Measurements from ENCODE around the gene GPR107.

The GPR107 gene

DNA sequence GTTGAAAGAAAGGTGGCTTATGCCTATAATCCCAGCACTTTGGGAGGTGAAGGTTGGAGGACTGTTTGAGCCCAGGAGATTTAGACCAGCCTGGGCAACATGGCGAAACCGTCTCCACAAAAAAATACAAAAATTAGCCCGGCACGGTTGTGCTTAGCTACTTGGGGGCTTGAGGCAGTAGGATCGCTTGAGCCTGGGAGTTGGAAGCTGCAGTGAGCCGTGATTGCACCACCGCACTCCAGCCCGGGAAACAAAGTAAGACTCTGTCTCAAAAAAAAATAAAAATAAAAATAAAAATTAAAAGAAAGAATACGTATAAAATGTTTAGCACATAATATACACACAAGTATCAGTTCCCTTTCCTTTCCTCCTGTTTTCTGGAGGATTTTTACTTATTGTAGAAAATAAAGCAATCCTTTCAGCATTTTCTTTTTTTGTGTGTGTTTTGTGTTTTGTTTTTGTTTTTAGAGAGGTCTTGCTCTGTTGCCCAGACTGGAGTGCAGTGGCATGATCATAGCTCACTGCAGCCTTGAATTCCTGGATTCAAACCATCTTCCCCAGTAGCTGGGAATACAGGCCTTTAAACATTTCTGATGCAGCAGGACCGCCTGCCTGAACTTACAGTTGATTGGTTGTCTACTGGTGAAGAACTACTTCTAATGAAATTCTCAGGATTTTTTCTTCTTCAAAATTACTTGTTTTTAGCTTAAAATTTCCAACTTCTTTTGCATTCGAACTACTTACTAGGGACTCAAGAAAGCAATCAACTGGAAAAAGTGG is 4.1 kb upstream of the GPR107 start:
- no peak overlapping the region for H3K27ac ChIP-seq
- TF ChIP-seq, protein P1, sequence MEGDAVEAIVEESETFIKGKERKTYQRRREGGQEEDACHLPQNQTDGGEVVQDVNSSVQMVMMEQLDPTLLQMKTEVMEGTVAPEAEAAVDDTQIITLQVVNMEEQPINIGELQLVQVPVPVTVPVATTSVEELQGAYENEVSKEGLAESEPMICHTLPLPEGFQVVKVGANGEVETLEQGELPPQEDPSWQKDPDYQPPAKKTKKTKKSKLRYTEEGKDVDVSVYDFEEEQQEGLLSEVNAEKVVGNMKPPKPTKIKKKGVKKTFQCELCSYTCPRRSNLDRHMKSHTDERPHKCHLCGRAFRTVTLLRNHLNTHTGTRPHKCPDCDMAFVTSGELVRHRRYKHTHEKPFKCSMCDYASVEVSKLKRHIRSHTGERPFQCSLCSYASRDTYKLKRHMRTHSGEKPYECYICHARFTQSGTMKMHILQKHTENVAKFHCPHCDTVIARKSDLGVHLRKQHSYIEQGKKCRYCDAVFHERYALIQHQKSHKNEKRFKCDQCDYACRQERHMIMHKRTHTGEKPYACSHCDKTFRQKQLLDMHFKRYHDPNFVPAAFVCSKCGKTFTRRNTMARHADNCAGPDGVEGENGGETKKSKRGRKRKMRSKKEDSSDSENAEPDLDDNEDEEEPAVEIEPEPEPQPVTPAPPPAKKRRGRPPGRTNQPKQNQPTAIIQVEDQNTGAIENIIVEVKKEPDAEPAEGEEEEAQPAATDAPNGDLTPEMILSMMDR (IDR thresholded peaks at IDR 0.05) = no peak
- H3K36me3 ChIP-seq = no peaks in the 10 kb centered on the region
- no peaks in the 10 kb centered on the region for H3K9me3 ChIP-seq
- H3K27me3 ChIP-seq = no peaks in the 10 kb centered on the region
- H3K4me1 ChIP-seq (ENCODE audit: control insufficient read depth in 1 of 2, insufficient read depth in 1 of 2, low read depth in 1 of 2, low read length in 1 of 2) = peaks cover 40 to 41% of the 10 kb centered on the region in 2 experiments
- H3K4me3 ChIP-seq (ENCODE audit: low read depth in 1 of 2, low read length in 1 of 2) = no peak overlapping the region

DNA sequence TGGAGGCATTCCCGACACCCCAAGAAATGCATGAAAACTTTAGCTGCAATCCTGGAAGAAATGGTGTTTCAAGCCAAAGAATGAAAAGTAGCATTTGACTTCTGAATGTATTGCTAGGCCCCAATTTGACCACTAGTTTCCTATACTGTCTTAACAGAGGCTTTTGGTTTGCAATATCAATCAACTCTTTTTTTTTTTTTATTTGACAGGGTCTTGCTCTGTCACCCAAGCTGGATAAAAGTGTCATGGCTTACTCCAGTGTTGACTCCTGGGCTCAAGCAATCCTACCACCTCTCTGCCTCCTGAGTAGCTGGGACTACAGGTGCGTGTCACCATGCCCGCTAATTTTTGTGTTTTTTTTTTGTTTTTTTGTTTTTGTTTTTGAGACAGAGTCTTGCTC is 3.2 kb upstream of the GPR107 start:
- no peak overlapping the region for H3K27ac ChIP-seq
- peaks cover 36 to 37% of the 10 kb centered on the region in 2 experiments for H3K4me1 ChIP-seq (ENCODE audit: control insufficient read depth in 1 of 2, insufficient read depth in 1 of 2, low read depth in 1 of 2, low read length in 1 of 2)
- H3K27me3 ChIP-seq = no peaks in the 10 kb centered on the region
- no peaks in the 10 kb centered on the region for H3K36me3 ChIP-seq
- H3K4me3 ChIP-seq (ENCODE audit: low read depth in 1 of 2, low read length in 1 of 2) = no peak overlapping the region
- TF ChIP-seq, protein P1 (IDR thresholded peaks at IDR 0.05) = no peak
- no peaks in the 10 kb centered on the region for H3K9me3 ChIP-seq

GRCh38 chr9:130051855-130052254 is 1.9 kb upstream of the GPR107 start:
- TF ChIP-seq, protein P1 (IDR thresholded peaks at IDR 0.05) = no peak
- Histone ChIP-seq H3K4me3 (ENCODE audit: low read depth in 1 of 2, low read length in 1 of 2) (no peak overlapping the region), H3K27ac (no peak overlapping the region), H3K4me1 (ENCODE audit: control insufficient read depth in 1 of 2, insufficient read depth in 1 of 2, low read depth in 1 of 2, low read length in 1 of 2) (peaks cover 25 to 27% of the 10 kb centered on the region in 2 experiments), H3K9me3 (no peaks in the 10 kb centered on the region), H3K27me3 (no peaks in the 10 kb centered on the region), H3K36me3 (no peaks in the 10 kb centered on the region)

- Histone ChIP-seq H3K27ac (peak overlapping the region; percentile 90), H3K4me3 (ENCODE audit: low read depth in 1 of 2, low read length in 1 of 2) (peak overlapping the region; percentile 96)
- TF ChIP-seq, protein P1 (IDR thresholded peaks at IDR 0.05) = no peak
These were observed 600 bp upstream of the GPR107 start for GRCh38 chr9:130053109-130053503.

DNA sequence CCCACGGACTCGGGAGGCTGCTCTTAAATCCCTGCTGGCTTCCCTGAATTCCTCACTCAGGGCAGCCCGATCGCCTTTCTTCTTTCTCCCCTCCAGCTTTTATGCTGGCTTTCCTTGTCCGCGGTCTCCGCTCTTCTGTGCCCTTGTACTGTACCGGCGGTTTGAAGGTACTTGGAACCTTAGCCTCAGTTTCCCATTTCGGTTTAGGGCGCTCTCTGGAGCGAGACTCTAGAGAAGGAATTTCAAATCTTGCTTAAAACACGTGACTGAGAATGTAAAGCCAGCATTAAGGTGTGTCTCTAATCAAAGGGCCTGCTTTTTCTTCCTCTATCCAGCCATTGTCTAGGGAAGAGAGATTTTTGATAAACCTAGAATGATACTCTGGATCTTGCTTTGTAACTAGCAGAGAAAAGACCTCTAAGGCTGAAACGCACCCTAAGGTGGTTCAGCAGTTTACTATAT is 650 bp downstream of the GPR107 start:
- peaks cover 25 to 27% of the 10 kb centered on the region in 2 experiments for H3K4me1 ChIP-seq (ENCODE audit: control insufficient read depth in 1 of 2, insufficient read depth in 1 of 2, low read depth in 1 of 2, low read length in 1 of 2)
- H3K4me3 ChIP-seq (ENCODE audit: low read depth in 1 of 2, low read length in 1 of 2) = peak overlapping the region; percentile 96
- TF ChIP-seq, protein P1 (IDR thresholded peaks at IDR 0.05) = no peak
- no peaks in the 10 kb centered on the region for H3K27me3 ChIP-seq
- H3K9me3 ChIP-seq = no peaks in the 10 kb centered on the region
- peaks cover 14% of the 10 kb centered on the region for H3K36me3 ChIP-seq
- H3K27ac ChIP-seq = peak overlapping the region; percentile 90

More at GRCh38 chr9:130053109-130053503, 600 bp upstream of the GPR107 start:
- Histone ChIP-seq H3K27me3 (no peaks in the 10 kb centered on the region), H3K9me3 (no peaks in the 10 kb centered on the region), H3K4me1 (ENCODE audit: control insufficient read depth in 1 of 2, insufficient read depth in 1 of 2, low read depth in 1 of 2, low read length in 1 of 2) (peaks cover 25 to 27% of the 10 kb centered on the region in 2 experiments), H3K36me3 (peaks cover 4% of the 10 kb centered on the region)

All from neutrophil (primary cell).